ENCODE measurements around the gene INS.

The INS gene

GRCh38 chr11:2144544-2145248 is 16.3 kb downstream of the INS start:
- no peak for DNase-seq (ENCODE audit: low read depth in 2 of 2)

- no peak for DNase-seq (ENCODE audit: low read depth in 2 of 2)
These were observed 17.0 kb downstream of the INS start for GRCh38 chr11:2143799-2144543.

- DNase-seq (ENCODE audit: low read depth in 2 of 2), result no peak
These were observed 17.6 kb downstream of the INS start for GRCh38 chr11:2143477-2143798.

GRCh38 chr11:2142762-2143202 is 18.2 kb downstream of the INS start:
- peak; percentile 17 to 40 for DNase-seq (ENCODE audit: low read depth in 2 of 2)

- DNase-seq (ENCODE audit: low read depth in 2 of 2), result no peak
These were observed 18.7 kb downstream of the INS start for GRCh38 chr11:2142300-2142759.

GRCh38 chr11:2140411-2141400 is 20.3 kb downstream of the INS start:
- no peak for DNase-seq (ENCODE audit: low read depth in 2 of 2)

- no peak for DNase-seq (ENCODE audit: low read depth in 2 of 2)
These were observed 21.2 kb downstream of the INS start for GRCh38 chr11:2139621-2140337.

GRCh38 chr11:2139123-2139521 is 21.9 kb downstream of the INS start, which contains the start of gene IGF2:
TSS of gene IGF2 (minus strand) at chr11:2139389. CDS start at chr11:2135523, 3,866 bp downstream.
- no peak for DNase-seq (ENCODE audit: low read depth in 2 of 2)

- no peak for DNase-seq (ENCODE audit: low read depth in 2 of 2)
These were observed 22.4 kb downstream of the INS start for GRCh38 chr11:2138431-2139122.

- no peak for DNase-seq (ENCODE audit: low read depth in 2 of 2)
These were observed 23.0 kb downstream of the INS start for GRCh38 chr11:2138068-2138430.

GRCh38 chr11:2137202-2138067 is 23.6 kb downstream of the INS start:
- DNase-seq (ENCODE audit: low read depth in 2 of 2), result no peak

GRCh38 chr11:2136952-2137201 is 24.1 kb downstream of the INS start:
- no peak for DNase-seq (ENCODE audit: low read depth in 2 of 2)

- DNase-seq (ENCODE audit: low read depth in 2 of 2), result no peak
These were observed 24.6 kb downstream of the INS start for GRCh38 chr11:2136209-2136951.

- DNase-seq (ENCODE audit: low read depth in 2 of 2), result no peak
These were observed 25.3 kb downstream of the INS start for GRCh38 chr11:2135648-2136201.

GRCh38 chr11:2135018-2135569 is 25.9 kb downstream of the INS start:
- no peak for DNase-seq (ENCODE audit: low read depth in 2 of 2)

- DNase-seq (ENCODE audit: low read depth in 2 of 2), result no peak
These were observed 26.7 kb downstream of the INS start for GRCh38 chr11:2134022-2135010.

- DNase-seq (ENCODE audit: low read depth in 2 of 2), result no peak
These were observed 27.6 kb downstream of the INS start for GRCh38 chr11:2133241-2134021.
